ENCODE measurements around the gene CHL1.

The CHL1 gene

DNA sequence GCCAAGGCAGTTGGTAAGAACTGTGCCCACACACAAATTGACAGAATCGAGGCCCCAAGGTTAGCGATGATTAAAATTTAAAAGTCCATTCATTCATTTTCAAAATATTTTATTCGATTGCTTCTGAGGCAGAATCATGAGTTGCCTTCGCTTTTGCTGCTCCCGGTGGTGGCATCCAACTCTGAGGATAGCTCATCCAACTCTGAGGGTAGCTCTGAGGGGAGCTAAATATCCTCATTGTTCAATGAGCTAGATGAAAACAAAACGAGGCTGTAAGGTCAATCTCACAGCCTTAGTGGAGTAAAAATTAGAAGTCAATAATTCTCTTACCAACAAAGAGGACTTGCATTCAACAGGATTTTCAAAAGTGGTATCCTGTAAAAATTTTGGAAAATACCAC is 897 bp upstream of the CHL1 start:
- no peak for DNase-seq
- no peaks in the 10 kb centered on the region for H3K79me2 ChIP-seq (ENCODE audit: low read length)
- no peaks in the 10 kb centered on the region for H3K9me2 ChIP-seq (replicated peaks; ENCODE audit: insufficient read depth, low read length)
- H3K36me3 ChIP-seq (replicated peaks; ENCODE audit: insufficient read depth, low read length) = no peaks in the 10 kb centered on the region
- H3K9ac ChIP-seq (ENCODE audit: low read length) = no peak overlapping the region
- no peaks in the 10 kb centered on the region for H3K4me1 ChIP-seq (ENCODE audit: low read length)
- H3K27ac ChIP-seq (ENCODE audit: low read length) = no peak overlapping the region
- H3K4me2 ChIP-seq (ENCODE audit: low read depth, low read length) = no peak overlapping the region
- H2AFZ ChIP-seq (ENCODE audit: low read length) = no peak overlapping the region
- no peak overlapping the region for H3K4me3 ChIP-seq (ENCODE audit: low read length)
- H3K9me3 ChIP-seq (replicated peaks; ENCODE audit: insufficient read depth, low read length) = no peaks in the 10 kb centered on the region
- no peaks in the 10 kb centered on the region for H4K20me1 ChIP-seq (ENCODE audit: insufficient read depth, low read length)
- H3F3A ChIP-seq (ENCODE audit: insufficient read depth, low read length) = no peaks in the 10 kb centered on the region
- H3K27me3 ChIP-seq (replicated peaks; ENCODE audit: insufficient read depth, low read length) = no peaks in the 10 kb centered on the region
- TF ChIP-seq EZH2 (optimal IDR thresholded peaks at IDR 0.05; ENCODE audit: low read depth, low read length) (no peak), EZH2phosphoT487 (IDR thresholded peaks at IDR 0.05; ENCODE audit: low read length) (no peak)
- TF ChIP-seq, protein P1, sequence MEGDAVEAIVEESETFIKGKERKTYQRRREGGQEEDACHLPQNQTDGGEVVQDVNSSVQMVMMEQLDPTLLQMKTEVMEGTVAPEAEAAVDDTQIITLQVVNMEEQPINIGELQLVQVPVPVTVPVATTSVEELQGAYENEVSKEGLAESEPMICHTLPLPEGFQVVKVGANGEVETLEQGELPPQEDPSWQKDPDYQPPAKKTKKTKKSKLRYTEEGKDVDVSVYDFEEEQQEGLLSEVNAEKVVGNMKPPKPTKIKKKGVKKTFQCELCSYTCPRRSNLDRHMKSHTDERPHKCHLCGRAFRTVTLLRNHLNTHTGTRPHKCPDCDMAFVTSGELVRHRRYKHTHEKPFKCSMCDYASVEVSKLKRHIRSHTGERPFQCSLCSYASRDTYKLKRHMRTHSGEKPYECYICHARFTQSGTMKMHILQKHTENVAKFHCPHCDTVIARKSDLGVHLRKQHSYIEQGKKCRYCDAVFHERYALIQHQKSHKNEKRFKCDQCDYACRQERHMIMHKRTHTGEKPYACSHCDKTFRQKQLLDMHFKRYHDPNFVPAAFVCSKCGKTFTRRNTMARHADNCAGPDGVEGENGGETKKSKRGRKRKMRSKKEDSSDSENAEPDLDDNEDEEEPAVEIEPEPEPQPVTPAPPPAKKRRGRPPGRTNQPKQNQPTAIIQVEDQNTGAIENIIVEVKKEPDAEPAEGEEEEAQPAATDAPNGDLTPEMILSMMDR (IDR thresholded peaks at IDR 0.05; ENCODE audit: low read length) = no peak

DNA sequence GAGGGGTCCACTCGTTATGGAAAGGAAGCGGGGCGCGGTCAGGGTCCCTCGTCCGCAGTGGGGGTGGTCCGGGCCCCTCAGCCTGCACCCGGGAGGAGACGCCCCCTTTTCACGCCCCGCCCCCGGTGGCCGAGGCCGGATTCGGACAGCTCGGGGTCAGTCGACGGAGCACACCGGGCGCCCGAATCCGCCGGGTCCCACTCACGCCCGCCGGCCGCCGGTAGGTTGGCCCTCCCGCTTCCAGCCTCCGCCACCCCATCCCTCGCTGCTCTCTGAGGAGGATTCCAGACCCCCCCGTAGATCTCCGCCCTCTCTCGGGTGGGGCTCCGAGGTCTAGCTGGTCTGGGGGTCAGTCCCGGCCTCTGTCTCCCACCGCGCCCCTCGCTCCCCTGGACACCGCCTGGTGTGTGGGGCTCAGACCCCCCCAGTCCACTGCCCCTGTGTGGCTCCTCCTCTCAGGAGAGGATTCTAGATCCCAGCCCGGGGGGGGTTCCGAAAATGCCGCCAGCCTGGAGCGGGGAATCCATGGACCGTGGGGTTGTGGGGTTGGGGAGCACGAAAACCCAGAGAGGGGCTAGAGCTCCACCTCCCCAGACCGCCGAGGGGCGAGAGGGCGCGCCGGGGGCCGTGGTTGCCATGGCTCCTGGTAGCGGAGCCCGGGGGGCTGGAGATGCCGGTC is 725 bp downstream of the CHL1 start:
- no peak overlapping the region for H3K27ac ChIP-seq (ENCODE audit: low read length)
- DNase-seq = no peak
- no peaks in the 10 kb centered on the region for H3K9me2 ChIP-seq (replicated peaks; ENCODE audit: insufficient read depth, low read length)
- H3F3A ChIP-seq (ENCODE audit: insufficient read depth, low read length) = no peaks in the 10 kb centered on the region
- no peaks in the 10 kb centered on the region for H3K79me2 ChIP-seq (ENCODE audit: low read length)
- H3K4me3 ChIP-seq (ENCODE audit: low read length) = no peak overlapping the region
- H3K36me3 ChIP-seq (replicated peaks; ENCODE audit: insufficient read depth, low read length) = no peaks in the 10 kb centered on the region
- H3K9me3 ChIP-seq (replicated peaks; ENCODE audit: insufficient read depth, low read length) = no peaks in the 10 kb centered on the region
- H2AFZ ChIP-seq (ENCODE audit: low read length) = no peak overlapping the region
- H3K27me3 ChIP-seq (replicated peaks; ENCODE audit: insufficient read depth, low read length) = no peaks in the 10 kb centered on the region
- TF ChIP-seq, protein P1 (IDR thresholded peaks at IDR 0.05; ENCODE audit: low read length) = no peak
- TF ChIP-seq EZH2 (optimal IDR thresholded peaks at IDR 0.05; ENCODE audit: low read depth, low read length) (no peak), EZH2phosphoT487 (IDR thresholded peaks at IDR 0.05; ENCODE audit: low read length) (no peak)
- no peaks in the 10 kb centered on the region for H3K4me1 ChIP-seq (ENCODE audit: low read length)
- H4K20me1 ChIP-seq (ENCODE audit: insufficient read depth, low read length) = no peaks in the 10 kb centered on the region
- H3K4me2 ChIP-seq (ENCODE audit: low read depth, low read length) = no peak overlapping the region
- H3K9ac ChIP-seq (ENCODE audit: low read length) = no peak overlapping the region

DNA sequence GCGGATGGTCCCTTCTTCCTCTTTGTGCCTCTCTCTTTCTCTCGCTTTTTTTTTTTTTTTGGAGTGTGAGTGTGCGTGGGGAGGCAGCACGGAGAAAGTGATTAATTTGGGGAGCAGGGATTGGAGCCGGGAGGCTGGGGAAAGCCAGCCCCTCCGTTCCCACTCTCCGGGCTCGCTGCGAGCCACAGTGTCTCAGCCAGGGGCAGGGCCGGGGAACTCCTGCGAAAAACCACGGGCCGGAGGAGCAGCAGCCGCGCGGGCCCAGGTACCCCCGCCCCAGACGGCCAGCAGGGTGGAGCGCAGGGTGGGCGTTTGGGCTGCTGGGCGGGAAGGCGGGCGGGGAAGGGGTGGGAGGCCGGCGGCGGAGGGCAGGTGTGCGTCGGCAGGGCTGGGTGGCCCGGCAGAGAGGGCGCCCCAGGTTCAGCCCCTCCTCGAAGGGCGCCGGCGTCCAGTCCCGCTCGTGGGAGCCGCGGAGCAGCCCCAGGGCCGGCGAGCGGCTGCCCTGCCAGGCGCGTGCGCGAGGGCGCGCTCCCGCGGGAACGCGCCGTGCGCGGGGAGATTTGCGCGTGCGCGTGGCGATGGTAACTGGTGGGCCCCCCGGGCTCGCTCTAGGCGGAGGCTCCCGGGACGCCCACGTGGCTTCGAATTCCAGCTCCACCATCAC is 1.4 kb downstream of the CHL1 start:
- Histone ChIP-seq H3K9me3 (replicated peaks; ENCODE audit: insufficient read depth, low read length) (no peaks in the 10 kb centered on the region), H2AFZ (ENCODE audit: low read length) (no peak overlapping the region), H3K27me3 (replicated peaks; ENCODE audit: insufficient read depth, low read length) (no peaks in the 10 kb centered on the region), H3K9ac (ENCODE audit: low read length) (no peak overlapping the region), H4K20me1 (ENCODE audit: insufficient read depth, low read length) (no peaks in the 10 kb centered on the region), H3K4me1 (ENCODE audit: low read length) (no peaks in the 10 kb centered on the region), H3K9me2 (replicated peaks; ENCODE audit: insufficient read depth, low read length) (no peaks in the 10 kb centered on the region), H3F3A (ENCODE audit: insufficient read depth, low read length) (no peaks in the 10 kb centered on the region), H3K27ac (ENCODE audit: low read length) (no peak overlapping the region), H3K4me3 (ENCODE audit: low read length) (no peak overlapping the region), H3K4me2 (ENCODE audit: low read depth, low read length) (no peak overlapping the region), H3K36me3 (replicated peaks; ENCODE audit: insufficient read depth, low read length) (no peaks in the 10 kb centered on the region), H3K79me2 (ENCODE audit: low read length) (no peaks in the 10 kb centered on the region)
- DNase-seq = no peak
- no peak for TF ChIP-seq EZH2 (optimal IDR thresholded peaks at IDR 0.05; ENCODE audit: low read depth, low read length)
- TF ChIP-seq, protein P1 (IDR thresholded peaks at IDR 0.05; ENCODE audit: low read length) = no peak
- TF ChIP-seq EZH2phosphoT487 (IDR thresholded peaks at IDR 0.05; ENCODE audit: low read length) = no peak

All from MM.1S (cell line).